ENCODE data around the gene SELENOW.
"Not testable (repeated sequence)": the region's sequence is repeated elsewhere in the genome, so short reads cannot be mapped to it uniquely, and the experiment has no call there.

Gene SELENOW

DNA sequence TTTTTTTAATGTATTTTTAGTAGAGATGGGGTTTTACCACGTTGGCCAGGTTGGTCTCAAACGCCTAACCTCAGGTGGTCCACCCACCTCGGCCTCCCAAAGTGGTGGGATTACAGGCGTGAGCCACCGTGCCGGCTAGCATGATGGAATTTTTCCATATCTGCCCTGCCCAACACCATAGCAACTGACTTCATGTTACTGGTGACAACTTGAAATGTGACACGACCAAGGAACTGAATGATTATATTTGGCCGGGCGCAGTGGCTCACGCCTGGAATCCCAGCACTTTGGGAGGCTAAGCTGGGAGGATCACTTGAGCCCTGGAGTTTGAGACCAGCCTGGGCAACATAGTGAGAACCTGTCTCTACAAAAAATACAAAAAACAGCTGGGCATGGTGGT lies 8.8 kb downstream of the SELENOW start:
- DNase-seq: not testable (repeated sequence)

DNA sequence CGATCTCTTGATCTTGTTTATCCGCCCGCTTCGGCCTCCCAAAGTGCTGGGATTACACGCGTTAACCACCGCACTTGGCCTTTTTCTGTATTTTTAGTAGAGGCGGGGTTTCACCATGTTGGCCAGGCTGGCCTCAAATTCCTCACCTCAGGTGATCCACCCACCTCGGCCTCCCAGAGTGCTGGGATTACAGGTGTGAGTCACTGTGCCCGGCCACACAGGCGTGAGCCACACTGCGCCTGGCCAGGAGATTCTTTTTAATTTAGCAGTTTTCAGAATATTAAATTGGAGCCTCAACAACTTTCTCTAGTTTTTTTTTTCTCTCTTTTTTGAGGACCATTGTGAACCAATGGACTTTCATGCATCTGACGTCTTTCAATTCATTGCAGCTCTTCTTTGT lies 11.3 kb downstream of the SELENOW start:
- not testable (repeated sequence) for DNase-seq

DNA sequence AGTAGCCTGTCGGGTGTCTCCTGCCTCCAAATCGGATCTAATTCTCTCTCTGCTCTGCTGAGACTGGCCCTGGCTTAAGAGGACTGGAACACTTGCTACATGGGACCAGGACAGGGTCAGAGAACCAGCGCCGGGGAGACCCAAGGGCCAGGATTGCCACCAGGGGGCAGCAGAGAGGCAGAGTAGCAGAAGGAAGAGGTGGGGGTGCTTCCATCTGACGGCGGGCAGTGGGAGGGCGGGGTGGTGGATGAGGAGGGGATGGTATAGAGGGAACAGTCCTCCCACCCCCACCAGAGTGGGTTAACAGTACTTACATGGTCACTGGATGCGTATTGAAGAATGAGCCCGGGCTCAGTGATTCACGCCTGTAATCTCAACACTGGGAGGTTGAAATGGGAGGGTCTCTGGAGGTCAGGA lies 11.9 kb downstream of the SELENOW start:
- DNase-seq: peak; percentile 77

DNA sequence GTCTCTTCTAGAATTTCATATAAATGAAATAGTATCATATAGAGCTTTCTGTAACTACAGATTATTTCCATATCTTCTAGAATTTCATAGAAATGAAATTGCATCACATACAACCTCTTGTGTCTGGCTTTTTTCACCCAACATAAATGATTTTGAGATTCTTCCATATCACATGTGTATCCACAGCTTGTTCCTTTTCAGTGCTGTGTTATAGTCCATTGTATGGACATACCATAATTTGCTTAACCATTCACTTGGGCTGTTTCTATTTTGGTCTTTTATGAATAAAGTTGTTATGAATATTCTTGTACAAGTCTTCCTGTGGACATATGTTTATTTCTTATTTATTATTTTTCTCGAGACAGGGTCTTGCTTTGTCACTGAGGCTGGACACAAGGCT lies 14.1 kb downstream of the SELENOW start:
- DNase-seq: no peak

DNA sequence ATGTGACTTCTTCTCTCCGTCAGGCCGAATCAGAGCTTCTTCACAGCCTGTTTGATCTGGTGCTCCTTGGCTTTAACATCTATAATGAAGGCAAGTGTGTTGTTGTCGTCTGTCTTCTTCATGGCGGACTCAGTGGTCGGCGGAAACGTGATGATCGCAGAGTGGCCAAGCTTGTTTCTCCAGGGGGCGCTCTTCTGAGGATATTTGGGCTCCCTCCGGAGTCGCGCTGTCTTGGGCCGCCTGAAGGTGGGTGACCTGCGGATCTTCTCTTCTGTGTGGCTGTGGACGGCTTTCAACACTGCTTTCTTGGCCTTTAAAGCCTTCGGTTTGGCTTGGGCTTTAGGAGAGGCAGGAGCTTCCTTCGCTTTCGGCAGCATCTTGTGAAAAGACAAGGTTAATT lies 16.0 kb downstream of the SELENOW start:
- DNase-seq: no peak

DNA sequence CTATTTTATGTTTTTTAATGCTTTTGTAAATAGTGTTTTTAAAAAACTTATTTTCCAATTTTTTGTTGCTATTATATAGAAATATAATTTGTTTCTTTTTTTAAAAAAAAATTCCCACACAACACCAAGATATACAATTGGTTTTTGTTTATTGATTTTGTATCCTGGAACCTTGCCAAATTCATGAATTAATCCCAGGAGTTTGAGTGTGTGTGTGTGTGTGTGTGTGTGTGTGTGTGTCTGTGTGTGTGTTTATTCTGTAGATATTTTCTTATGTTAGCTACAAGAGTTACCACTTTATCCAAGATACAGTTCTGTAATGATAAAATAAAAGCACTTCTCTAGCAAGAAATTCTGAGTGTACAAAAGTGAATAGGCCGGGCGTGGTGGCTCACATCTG lies 18.3 kb downstream of the SELENOW start:
- no peak for DNase-seq

DNA sequence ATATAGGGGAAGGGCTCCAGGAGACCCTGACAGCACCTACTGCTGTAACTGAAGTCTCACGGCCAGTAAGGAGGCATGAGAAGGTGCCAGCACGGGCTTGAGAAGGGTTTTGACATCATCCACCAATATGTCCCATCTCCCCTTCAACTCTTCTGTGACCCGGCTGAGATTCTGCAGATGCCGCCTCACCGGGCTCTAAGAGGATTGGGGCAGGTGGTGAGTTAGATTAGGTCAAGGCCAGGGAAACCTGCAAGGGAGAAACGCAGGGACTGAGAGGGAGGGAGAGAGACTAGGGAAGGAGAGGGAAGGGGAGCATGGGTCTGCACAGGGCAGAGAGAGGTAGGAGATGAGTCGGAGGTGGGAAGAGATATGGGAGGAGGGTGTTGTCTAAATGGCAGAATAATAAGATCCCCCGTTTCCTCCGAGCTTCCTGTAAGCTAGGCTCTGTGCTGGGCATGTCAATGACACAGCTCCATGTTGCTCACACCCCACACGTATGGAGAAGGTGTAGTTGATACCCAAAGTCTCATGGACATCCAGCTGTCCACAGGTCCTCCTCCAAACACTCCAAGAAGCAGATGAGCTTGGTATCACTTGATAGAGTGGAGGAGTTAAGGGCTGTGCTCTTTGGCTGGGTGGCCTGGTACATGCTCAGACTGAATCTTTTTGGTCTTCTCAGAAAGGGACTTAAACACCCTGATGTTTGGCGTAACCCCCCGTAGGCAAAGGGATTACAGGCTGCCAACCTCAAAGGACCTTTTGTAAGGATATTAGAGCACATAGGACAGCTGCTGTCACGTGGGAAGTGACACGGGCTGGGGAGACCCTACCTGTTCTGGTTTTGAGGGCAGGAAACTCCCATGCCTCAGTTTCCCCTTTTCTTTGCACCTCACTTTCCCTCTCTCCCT lies 19.7 kb downstream of the SELENOW start:
- DNase-seq: no peak

DNA sequence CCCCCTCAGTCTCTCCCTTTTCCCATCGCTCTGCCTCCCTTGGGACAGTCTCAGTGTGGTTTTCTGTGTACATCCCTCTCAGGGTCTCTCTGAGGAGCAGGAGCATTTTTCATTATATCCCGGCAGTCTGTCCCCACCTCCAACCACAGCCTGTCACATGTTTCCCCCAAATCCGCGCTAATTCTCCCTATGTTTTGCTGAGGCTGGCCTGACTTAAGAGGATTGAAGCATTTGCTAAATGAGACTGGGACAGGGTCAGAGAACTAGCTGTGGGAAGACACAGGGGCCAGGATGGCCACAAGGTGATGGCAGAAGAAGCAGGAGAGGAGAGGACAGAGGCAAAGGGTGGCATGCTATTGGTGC lies 20.4 kb downstream of the SELENOW start:
- DNase-seq: no peak

DNA sequence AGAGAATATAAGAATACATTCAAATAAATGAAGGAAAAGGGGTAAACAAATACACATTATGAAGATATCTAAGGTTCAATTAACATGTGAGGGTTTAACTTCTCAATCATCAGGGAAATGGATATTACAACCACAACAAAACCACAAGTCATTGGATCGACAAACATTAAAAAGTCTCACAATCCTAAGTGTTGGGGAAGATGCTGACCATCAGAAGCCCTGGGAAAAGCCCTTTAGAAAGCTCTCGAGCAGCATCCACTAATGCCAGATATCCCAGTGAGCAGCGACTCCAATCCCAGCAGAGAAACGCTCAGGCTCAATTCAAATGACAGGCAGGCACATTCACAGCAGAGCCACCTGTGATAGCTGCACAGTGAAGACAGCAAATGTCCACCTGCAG lies 22.8 kb downstream of the SELENOW start:
- no peak for DNase-seq

DNA sequence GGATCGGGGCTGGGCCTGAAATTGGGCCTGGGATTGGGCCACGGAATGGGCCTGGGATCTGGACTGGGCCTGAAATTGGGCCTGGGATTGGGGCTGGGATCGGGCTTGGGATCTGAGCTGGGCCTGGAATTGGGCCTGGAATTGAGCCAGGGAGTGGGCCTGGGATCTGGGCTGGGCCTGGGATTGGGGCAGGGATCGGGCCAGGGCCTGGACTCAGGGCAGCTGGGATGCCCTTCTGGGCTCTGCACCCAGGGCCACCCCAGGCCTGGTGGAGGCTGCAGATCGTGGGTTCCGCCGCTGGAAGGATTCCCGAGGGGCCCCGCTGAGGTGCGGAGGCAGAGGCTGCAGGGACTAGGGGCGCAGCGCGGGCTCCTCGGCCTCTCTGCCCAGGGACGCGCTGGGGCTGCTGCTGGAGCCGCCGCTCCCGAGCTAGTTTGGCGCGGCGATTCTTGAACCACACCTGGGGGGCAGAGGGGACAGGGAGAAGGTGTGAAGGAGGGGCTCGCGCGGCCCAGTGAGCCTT lies 24.1 kb downstream of the SELENOW start:
- DNase-seq: no peak

DNA sequence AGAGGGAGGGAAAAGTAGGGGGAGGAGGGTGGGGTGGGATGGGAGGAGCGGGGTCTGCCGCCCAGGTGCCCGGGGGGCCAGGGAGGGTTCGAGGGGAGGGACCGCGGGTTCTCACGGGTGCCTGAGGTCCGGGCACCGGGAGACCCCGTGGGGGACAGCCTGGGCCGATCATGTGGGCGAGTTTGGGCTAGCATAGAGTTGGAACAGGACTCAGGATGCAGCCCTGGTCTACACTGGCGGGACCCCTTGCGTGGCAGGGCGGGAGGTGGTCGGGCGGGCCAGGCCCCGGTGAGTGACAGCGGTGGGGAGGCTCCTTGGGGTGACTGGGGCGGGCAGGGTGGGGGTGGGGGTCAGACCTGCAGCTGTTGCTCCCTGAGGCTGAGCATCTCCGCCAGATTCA lies 24.6 kb downstream of the SELENOW start:
- not testable (repeated sequence) for DNase-seq

DNA sequence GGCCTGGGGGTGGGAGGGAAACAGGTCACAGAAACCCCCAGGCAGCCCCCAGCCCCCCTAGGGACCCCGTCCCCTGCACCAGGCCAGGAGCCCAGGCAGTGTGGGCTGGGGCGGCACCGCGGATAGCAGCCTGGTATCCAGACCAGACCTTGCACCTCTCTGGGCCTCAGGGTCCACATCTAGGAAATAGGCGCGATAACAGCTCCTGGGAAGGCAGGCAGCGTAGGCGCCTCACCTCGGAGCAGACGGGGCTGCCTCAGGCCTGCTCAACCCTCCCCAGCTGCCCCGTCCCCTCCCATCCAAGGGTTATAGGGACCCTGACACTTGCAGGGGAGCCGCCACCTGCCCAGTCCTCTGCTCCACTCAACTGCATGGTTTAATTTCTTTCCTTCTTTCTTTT lies 25.2 kb downstream of the SELENOW start:
- not testable (repeated sequence) for DNase-seq

DNA sequence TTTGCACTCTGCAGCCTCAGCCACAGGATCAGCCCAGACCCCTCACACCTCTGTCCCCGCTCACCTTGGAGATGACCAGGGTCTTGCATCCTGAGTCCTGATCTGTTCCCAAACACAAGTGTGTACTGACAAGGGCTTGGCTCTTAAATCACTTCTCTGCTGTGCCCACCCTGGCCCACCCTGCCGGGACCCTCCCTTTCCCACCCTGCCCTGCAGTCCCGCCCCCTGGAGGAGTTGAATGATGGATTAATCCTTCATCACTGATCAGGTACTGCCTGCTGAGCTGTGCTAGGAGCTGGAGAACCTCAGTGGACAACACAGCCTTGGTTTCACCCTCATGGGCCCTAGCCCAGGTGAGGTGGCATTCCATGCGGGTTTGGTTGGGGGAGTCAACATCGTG lies 25.9 kb downstream of the SELENOW start, which contains the start of gene TPRX1:
TSS of gene TPRX1 (minus strand) at position 101 of the 400 bp plus-strand sequence. CDS start at position 89, 12 bp downstream.
- not testable (repeated sequence) for DNase-seq

DNA sequence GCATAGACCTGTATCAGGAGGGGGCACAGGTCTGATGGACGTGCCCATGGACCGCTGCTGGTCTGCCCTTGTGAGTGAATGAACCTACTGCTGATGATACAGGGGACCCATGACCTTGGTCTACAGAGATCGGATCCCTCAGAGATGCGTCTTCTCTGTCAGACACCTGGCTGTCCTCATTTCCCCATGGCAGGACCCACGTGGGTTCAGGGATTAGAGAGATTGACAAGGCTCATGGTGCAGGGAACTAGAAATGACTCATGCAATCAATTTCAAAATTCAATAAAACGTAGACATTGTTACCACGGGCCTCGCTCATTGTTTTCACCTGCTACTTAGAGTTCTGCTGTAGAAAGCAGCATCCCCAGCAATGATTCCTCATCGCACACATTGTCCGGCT lies 26.8 kb downstream of the SELENOW start:
- no peak for DNase-seq

DNA sequence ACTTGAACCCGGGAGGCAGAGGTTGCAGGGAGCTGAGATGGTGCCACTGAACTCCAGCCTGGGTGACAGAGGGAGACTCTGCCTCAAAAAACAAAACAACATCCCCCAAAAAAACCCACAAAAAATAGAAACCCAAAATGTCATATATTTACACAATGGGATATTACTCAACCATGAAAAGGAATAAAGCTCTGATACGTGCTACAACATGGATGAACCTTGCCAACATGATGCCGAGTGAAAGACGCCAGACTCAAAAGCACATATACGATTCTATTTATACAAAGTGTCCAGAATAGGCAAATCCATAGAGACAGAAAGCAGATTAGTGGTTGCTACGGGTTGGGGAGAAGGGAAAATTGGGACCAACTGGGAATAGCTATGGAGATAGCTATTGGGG lies 27.9 kb downstream of the SELENOW start:
- DNase-seq: no peak

DNA sequence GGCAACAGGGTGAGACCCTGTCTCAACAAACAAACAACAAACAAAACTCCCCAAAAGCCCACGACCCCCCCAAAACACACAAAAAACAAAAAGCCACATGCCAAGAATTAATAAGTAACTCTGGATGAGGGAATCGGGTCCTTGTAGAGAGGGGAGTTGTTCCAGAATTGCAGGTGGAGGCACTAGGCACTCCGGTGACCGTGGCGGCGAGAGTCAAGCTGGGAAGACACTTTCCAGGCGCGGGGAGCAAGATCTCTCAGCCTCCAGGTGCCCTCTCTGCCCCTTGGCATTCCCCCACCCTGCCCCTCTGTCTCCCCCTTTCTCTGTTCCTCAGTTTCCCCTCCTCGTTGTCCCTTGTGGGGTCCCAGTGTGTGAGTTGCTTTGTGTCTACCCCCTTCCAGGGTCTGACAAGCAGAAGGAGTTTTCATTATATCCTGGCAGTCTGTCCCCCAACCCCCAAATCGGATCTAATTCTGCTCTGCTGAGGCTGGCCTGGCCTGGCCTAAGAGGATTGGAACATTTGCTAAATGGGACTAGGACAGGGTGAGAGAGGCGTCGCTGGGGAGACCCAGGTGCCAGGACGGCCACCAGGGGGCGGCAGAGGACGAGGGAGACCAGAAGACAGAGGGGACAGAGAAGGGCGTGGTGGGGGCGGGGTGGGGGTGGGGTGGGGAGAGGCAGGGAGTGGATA lies 34.9 kb downstream of the SELENOW start:
- peak; percentile 73 for DNase-seq

DNA sequence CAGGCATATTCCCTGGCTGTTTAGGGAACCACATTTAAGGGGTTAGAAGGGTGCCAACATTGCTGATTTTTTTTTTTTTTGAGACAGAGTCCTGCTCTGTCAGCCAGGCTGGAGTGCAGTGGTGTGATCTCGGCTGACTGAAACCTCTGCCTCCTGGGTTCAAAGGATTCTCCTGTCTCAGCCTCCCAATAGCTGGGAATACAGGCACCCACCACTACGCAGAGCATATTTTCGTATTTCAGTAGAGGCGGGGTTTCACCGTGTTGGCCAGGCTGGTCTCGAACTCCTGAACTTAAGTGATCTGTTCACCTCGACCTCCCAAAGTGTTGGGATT lies 35.5 kb downstream of the SELENOW start:
- no peak for DNase-seq

DNA sequence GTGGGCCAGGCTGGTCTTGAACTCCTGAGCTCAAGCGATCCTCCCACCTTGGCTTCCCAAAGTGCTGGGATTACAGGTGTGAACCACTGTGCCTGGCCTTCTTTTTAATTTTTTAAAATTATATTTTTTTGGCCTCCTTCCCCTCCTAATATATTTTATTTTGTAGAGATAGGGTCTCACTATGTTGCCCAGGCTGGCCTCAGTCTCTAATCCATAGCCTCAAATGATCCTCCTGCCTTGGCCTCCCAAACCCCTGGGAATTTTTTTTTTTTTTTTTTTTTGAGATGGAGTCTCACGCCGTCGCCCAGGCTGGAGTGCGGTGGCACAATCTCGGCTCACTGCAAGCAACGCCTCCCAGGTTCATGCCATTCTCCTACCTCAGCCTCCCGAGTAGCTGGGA lies 37.8 kb downstream of the SELENOW start:
- DNase-seq: not testable (repeated sequence)

DNA sequence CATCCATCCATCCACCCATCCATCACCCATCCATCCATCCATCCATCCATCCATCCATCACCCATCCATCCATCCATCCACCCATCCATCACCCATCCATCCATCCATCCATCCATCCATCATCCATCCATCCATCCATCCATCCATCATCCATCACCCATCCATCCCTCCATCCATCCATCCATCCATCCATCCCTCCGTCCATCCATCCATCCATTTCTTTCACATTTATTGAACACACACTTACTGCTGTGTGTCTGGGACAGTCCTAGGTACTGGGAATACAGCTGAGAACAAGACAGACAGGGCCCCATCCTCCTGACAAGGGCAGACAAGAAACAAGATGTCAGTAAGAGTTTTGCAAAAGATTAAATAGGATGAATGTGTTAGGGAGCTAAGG lies 39.7 kb downstream of the SELENOW start:
- not testable (repeated sequence) for DNase-seq

DNA sequence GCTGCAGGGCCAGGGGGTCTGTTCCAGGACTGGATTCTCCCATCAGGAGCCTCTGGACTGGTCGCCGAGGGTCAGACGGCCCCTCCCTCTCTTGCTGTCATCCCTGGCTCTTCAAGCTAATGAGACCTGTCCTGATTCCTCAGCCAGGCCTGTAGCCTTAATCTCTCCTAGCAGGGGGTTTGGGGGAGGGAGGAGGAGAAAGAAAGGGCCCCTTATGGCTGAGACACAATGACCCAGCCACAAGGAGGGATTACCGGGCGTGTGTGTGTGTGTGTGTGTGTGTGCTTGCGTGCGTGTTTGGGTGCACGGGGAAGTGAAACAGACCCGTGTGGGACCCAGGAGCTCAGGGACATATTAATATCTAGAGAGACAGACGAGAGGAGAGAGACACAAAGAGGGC lies 41.4 kb downstream of the SELENOW start:
- no peak for DNase-seq

DNA sequence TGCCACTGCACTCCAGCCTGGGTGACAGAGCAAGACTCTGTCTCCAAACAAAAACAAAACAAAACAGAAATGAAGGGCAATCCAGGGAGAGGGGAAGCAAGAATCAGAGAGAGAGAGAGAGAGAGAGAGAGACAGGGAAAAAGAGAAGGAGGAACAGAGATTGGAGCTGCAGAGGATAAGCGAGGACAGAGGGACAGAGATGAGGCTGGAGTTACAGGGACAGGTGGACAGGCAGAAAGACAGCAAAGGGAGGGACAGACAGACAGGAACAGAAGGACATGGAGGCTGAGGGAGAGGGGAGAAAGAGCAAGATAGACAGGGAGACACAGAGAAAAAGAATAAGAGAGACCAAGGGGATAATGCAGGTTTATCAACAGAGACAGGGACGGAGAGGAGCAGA lies 41.9 kb downstream of the SELENOW start:
- no peak for DNase-seq

DNA sequence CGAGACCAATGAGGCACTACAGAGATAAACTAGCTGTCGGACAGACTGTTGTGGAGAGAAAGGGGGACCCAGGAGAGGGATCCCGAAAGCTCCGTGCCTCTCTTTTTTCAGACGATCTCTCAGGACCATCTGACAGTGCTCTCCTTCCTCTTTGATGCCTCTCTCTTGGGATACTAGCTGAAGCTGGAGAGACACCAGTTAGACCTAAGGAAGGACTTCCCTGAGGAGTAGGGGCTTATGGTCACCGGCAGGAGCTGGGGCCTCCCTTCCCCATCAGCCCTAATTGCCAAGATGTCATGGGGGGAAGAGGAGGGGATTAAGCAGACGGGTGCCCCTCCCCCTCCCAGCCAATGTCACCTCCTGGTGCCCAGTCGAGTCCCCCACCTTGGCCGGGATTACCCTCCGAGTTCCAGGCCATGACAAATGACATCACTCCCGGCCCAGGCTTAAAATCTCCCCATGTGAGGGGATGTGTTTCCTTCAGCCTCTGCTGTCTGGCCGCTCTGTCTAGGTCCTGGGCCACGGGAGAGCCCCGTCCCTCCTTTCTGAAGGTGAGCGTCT lies 43.0 kb downstream of the SELENOW start, which contains the start of gene CRX:
TSS of gene CRX (plus strand) at position 478 of the 561 bp plus-strand sequence. CDS start 12,507 bp downstream, outside the sequence.
- DNase-seq: no peak

DNA sequence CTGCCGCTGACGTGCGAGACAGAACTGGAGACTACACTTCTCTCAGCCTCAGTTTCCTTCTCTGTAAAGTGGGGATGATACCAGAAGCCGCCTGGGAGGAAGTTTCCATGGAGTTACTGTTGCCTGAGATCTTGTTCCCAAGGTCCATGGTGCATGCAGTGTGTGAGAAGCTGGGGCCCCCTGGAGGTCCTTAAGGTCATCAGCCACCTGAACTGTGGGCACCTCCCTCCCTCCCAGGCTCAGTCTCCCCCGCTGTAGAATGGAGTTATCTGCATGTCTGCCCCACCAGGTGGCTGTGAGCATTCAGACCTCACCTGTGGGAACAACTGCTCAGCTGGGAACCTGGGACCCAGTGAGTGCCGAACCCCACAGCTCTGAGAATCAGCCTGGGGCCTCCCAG lies 45.9 kb downstream of the SELENOW start:
- DNase-seq: no peak

DNA sequence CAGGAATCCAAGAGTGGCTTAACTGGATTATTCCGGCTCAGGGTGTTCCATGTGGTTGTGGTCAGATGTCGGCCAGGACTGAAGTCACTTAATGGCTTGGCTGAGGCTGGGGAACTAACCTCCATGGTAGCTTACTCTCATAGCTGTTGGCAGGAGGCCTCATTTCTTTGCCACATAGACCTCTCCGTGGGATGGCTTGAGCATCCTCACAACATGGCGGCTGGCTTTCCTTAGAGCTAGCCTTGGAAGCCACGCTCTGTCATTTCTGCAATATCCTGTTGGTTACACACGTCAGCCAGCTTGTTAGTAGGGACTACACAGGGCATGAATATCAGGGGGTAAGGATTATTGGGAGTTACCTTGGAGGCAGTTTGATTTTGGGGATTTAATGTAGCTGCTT lies 48.3 kb downstream of the SELENOW start:
- DNase-seq: no peak

All from femur (tissue), 1 donor.